ENCODE measurements around the gene PSMG3. TPM values are rescaled to one million over a fixed set of nuclear protein-coding genes. Genes with fewer than 3 reads are reported as not detected.

Gene PSMG3
- total RNA-seq, 1 experiment from 2014 or later, result 33.3 TPM

- ChIA-PET POLR2A (no interaction called here), CTCF (interaction anchor here (0.8 to 1.1 kb wide), 3 partner anchors 12 to 15 kb away, joined by 3 to 4 read pairs (median 3); partner anchors contain the start of gene TMEM184A)
- H3K4me3 Mint-ChIP-seq, result no peak overlapping the region
- H3K4me1 Mint-ChIP-seq, result peaks cover 10% of the 10 kb centered on the region
- DNase-seq (ENCODE audit: low spot score), result no peak
- no peaks in the 10 kb centered on the region for H3K36me3 Mint-ChIP-seq
- no peak overlapping the region for H3K27ac Mint-ChIP-seq
- H3K27me3 Mint-ChIP-seq (ENCODE audit: low read depth), result no peaks in the 10 kb centered on the region
- no peak for ATAC-seq
- TF ChIP-seq HMGA2 (CRISPR knock-in tag; IDR thresholded peaks at IDR 0.05) (no peak), E2F5 (CRISPR knock-in tag; IDR thresholded peaks at IDR 0.05) (no peak), ZNF232 (CRISPR knock-in tag; IDR thresholded peaks at IDR 0.05) (no peak), EMX1 (CRISPR knock-in tag; IDR thresholded peaks at IDR 0.05) (no peak), FOXP4 (CRISPR knock-in tag; IDR thresholded peaks at IDR 0.05) (no peak), ZMAT4 (CRISPR knock-in tag; IDR thresholded peaks at IDR 0.05) (no peak), MYBL2 (CRISPR knock-in tag; IDR thresholded peaks at IDR 0.05) (no peak), ZNF317 (CRISPR knock-in tag; IDR thresholded peaks at IDR 0.05; ENCODE audit: borderline replicate concordance, low read depth) (no peak)
- no peaks in the 10 kb centered on the region for H3K9me3 Mint-ChIP-seq
Measured at GRCh38 chr7:1540776-1541271, 29.0 kb downstream of the PSMG3 start.

- H3K9me3 Mint-ChIP-seq, result no peaks in the 10 kb centered on the region
- ATAC-seq (no peak), DNase-seq (ENCODE audit: low spot score) (no peak)
- H3K4me3 Mint-ChIP-seq, result no peak overlapping the region
- CTCF ChIA-PET, result interaction anchor here (1.1 kb wide), 1 partner anchor 16 kb away, joined by 4 read pairs; the partner anchor contains the start of gene TMEM184A
- H3K27ac Mint-ChIP-seq, result no peak overlapping the region
- H3K27me3 Mint-ChIP-seq (ENCODE audit: low read depth), result no peaks in the 10 kb centered on the region
- POLR2A ChIA-PET, result no interaction called here
- no peaks in the 10 kb centered on the region for H3K36me3 Mint-ChIP-seq
- peaks cover 10% of the 10 kb centered on the region for H3K4me1 Mint-ChIP-seq
- no peak for TF ChIP-seq TEAD1 (CRISPR knock-in tag; IDR thresholded peaks at IDR 0.05)
- TF ChIP-seq JAZF1 (CRISPR knock-in tag; IDR thresholded peaks at IDR 0.05), result no peak
- no peak for TF ChIP-seq NFE2L1 (CRISPR knock-in tag; IDR thresholded peaks at IDR 0.05)
- TF ChIP-seq FOXP1 (CRISPR knock-in tag; IDR thresholded peaks at IDR 0.05; ENCODE audit: borderline replicate concordance), result no peak
- no peak for TF ChIP-seq ZNF219 (CRISPR knock-in tag; IDR thresholded peaks at IDR 0.05; ENCODE audit: borderline replicate concordance)
- no peak for TF ChIP-seq ZNF425 (CRISPR knock-in tag; conservative IDR thresholded peaks at IDR 0.05)
- no peak for TF ChIP-seq ATF3 (CRISPR knock-in tag; conservative IDR thresholded peaks at IDR 0.05)
- TF ChIP-seq ZNF281 (CRISPR knock-in tag; IDR thresholded peaks at IDR 0.05), result no peak
- TF ChIP-seq MLX (CRISPR knock-in tag; IDR thresholded peaks at IDR 0.05), result no peak
- no peak for TF ChIP-seq AFF4 (CRISPR knock-in tag; IDR thresholded peaks at IDR 0.05; ENCODE audit: borderline replicate concordance)
- TF ChIP-seq CBFB (CRISPR knock-in tag; IDR thresholded peaks at IDR 0.05; ENCODE audit: low read depth), result no peak
Measured at GRCh38 chr7:1539882-1540775, 29.7 kb downstream of the PSMG3 start.
